RWPE1 (cell line): ENCODE measurements around the gene NCOA5.
A peak's percentile ranks its signal among the peaks of the same experiment; 100 is the strongest.

ENCODE experiments used
- CTCF ChIA-PET: fragments of 350-600 bp; sonication (Branson Sonifier 250); formaldehyde crosslinking; extraction: SDS; loops from one replicate; lab custom pipeline; 2021; lab: Yijun Ruan, JAX
- POLR2A ChIA-PET: fragments of 400-600 bp; formaldehyde crosslinking; extraction: SDS; loops from one replicate; lab custom pipeline; 2020; ENCODE audit warnings: antibody characterized with exemption; ENCODE audit not compliant: low non-redundant PET; lab: Yijun Ruan, JAX
- DNase-seq: peaks from one replicate; pipeline ENCODE4 v3.0.0; 2012; ENCODE audit warnings: low spot score
- H3K27ac ChIP-seq: fragments of 450-650 bp; 2 replicates; pipeline ENCODE4 v1.5.1; 2017
- CTCF ChIP-seq: fragments of 450-650 bp; conservative IDR thresholded peaks from 2 replicates; pipeline ENCODE4 v1.5.1; 2017; ENCODE audit warnings: low read depth, mild to moderate bottlenecking

The NCOA5 gene

GRCh38 chr20:46047821-46048220 is 41.9 kb downstream of the NCOA5 start:
- DNase-seq = no peak
- TF ChIP-seq CTCF = no peak
- CTCF ChIA-PET = interaction anchor here (0.6 kb wide), 1 partner anchor 37 kb away, joined by 3 read pairs; no protein-coding TSS in a partner anchor

GRCh38 chr20:46046588-46047310 is 43.0 kb downstream of the NCOA5 start:
- ChIA-PET CTCF (no interaction called here), POLR2A (no interaction called here)
- TF ChIP-seq CTCF = no peak
- no peak overlapping the region for H3K27ac ChIP-seq
- no peak for DNase-seq

More at GRCh38 chr20:46047821-46048220, 41.9 kb downstream of the NCOA5 start:
- H3K27ac ChIP-seq = no peak overlapping the region
- POLR2A ChIA-PET = no interaction called here

- POLR2A ChIA-PET = no interaction called here
- CTCF ChIA-PET = interaction anchor here (0.7 kb wide), 1 partner anchor 156 kb away, joined by 3 read pairs; no protein-coding TSS in a partner anchor
- DNase-seq = no peak
- TF ChIP-seq CTCF = no peak
- no peak overlapping the region for H3K27ac ChIP-seq
Observed at GRCh38 chr20:46044896-46045295, 44.9 kb downstream of the NCOA5 start.

- ChIA-PET POLR2A (no interaction called here), CTCF (no interaction called here)
- DNase-seq = no peak
- no peak for TF ChIP-seq CTCF
- no peak overlapping the region for H3K27ac ChIP-seq
Observed at GRCh38 chr20:46043556-46043955, 46.2 kb downstream of the NCOA5 start.

- ChIA-PET POLR2A (no interaction called here), CTCF (interaction anchor here (0.6 to 1.0 kb wide), 3 partner anchors 17 to 34 kb away, joined by 3 to 4 read pairs (median 3); no protein-coding TSS in a partner anchor)
- DNase-seq = peak; percentile 74
- TF ChIP-seq CTCF = no peak
- no peak overlapping the region for H3K27ac ChIP-seq
Observed at GRCh38 chr20:46040902-46041535, 48.7 kb downstream of the NCOA5 start.

- ChIA-PET CTCF (interaction anchor here (0.7 to 1.6 kb wide), 2 partner anchors 22 to 223 kb away, joined by 3 to 4 read pairs; no protein-coding TSS in a partner anchor), POLR2A (no interaction called here)
- no peak overlapping the region for H3K27ac ChIP-seq
- TF ChIP-seq CTCF = no peak
- no peak for DNase-seq
Observed at GRCh38 chr20:46037036-46037435, 52.7 kb downstream of the NCOA5 start.
